Left lobe of liver (tissue), 2 donors: ENCODE data around the gene MDM4. TPM values are rescaled to one million over a fixed set of nuclear protein-coding genes. Genes with fewer than 3 reads are reported as not detected.
"Not testable (repeated sequence)": the region's sequence is repeated elsewhere in the genome, so short reads cannot be mapped to it uniquely, and the experiment has no call there.

Experiments
- ATAC-seq: fragments of 200-7000 bp; cut with Tn5 transposase; one replicate; pipeline ENCODE4 v1.9.1; 2020; ENCODE audit warnings: mild to moderate bottlenecking, moderate library complexity
- DNase-seq: peaks from one replicate; pipeline ENCODE4 v3.0.0-alpha.2; 2020; ENCODE audit warnings: low spot score
- total RNA-seq: library from RNA; stranded (reverse); gene quantifications from one replicate; pipeline ENCODE4 v1.2.1, GENCODE V29; 2021
- donor health status: DM: no; HTN: no; CAD: no; lungs with moderate emphysema.
- donor health status: DM: no; HTN: yes; CAD: no.

Gene MDM4
- total RNA-seq, 1 donor from 2014 or later, result 27.4 TPM

GRCh38 chr1:204513117-204513716, 3.0 kb upstream of the MDM4 start:
- DNase-seq (no peak), ATAC-seq (no peak)

DNA sequence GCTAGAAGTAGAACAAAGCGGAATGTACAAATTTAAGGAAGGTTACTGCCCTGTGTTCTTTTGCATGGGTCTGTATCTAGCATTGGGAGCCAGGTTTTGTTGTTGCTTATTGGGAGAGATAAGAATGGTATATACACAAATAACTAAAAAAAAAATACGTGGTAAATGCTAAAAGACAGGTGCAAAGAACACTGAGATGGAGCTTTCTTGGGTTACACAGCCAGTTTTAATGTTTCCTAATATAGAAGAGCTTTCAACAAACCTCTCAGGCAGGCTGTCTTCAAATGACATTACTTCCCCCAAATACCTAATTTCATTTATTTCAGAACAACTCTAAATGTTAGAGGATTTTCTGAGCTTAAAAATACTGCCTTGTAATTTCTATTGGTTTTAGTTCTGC, 1.4 kb upstream of the MDM4 start:
- DNase-seq, result no peak
- ATAC-seq, result no peak

GRCh38 chr1:204517382-204517781, 1.2 kb downstream of the MDM4 start:
- not testable (repeated sequence) for DNase-seq, ATAC-seq

DNA sequence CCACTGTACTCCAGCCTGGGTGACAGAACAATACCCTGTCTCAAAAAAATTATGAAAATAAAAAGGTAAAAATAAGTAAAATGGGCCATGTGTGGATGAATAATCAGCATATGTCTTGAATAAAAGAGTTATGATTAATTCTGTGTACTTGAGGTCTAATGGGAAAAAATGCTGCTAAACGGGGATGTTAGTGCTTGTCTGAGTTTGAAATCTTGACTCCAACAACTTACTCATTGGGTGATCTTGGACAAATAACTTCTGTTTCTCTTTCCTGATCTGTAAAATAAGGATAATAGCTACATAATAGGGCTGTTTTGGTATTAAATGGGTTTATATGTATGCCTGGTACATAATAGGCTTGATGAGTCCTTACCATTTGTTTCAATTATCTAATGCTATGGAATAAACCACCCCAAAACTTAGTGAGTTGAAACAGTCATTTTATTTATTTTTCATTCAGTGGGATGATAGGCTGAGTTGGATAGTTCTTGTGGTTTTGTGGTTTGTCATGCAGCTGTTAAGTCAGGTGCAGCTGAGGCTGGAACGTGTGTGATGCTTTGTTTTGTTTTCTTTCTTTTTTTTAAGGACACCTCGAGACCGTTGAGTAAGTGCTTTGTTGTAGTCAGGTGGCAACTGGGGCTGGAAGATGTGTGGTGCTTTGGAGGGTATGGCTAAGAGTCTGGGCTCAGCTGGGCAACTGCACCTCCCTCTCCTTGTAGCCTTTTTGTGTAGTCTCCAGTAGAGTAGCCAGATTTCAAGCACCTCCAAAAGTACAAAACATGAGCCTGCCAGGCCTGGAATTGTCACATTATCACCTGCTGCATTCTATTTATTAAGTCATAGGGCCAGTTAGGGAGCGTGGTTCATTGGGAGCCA, 4.9 kb downstream of the MDM4 start:
- DNase-seq (no peak), ATAC-seq (no peak)

DNA sequence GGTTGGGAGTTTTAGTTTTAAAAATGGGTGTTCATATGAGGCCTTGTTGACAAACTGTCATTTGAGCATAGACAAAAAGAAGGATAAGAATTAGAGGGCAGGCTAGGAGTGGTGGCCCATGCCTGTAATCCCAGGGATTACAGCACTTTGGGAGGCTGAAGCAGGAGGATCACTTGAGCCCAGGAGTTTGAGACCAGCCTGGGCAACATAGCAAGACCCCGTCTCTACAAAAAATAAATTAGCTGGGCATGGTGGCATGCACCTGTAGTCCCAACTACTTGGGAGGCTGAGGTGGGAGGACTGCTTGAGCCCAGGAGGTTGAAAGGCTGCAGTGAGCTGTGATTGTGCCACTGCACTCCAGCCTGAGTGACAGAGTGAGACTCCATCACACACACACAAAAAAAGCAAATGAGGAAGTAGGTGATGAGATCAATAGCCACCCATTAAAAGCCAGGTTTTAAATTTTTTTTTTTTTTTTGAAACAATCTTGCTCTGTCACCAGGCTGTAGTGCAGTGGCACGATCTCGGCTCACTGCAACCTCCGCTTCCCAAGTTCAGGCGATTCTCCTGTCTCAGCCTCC, 5.8 kb downstream of the MDM4 start:
- DNase-seq, ATAC-seq: not testable (repeated sequence)

DNA sequence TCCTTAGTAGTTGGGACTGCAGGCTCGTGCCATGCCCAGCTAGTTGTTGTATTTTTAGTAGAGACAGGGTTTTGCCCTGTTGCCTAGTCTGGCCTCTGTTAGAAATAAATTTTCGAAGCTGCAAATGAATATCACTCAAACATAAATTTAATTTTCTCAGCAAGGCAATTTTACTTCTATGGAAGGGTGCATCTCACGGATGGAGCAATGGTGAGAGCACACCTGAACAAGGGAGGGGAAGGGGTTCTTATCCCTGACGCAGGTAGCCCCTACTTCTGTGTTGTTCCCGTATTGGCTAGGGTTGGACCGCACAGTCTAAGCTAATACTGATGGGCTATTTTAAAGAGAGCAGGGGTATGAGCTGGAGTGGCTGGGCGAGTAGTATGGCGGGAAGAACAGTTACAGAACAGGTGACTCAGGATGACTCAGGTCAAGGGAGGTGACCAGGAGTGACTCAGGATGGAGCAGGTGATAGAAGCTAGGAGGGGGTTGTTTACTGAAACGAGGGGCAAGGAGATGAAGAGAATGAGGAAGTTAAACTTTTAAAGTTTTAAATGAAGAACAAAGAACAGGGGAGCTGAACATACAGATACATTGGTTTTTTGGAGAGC, 7.5 kb downstream of the MDM4 start:
- no peak for ATAC-seq
- no peak for DNase-seq

DNA sequence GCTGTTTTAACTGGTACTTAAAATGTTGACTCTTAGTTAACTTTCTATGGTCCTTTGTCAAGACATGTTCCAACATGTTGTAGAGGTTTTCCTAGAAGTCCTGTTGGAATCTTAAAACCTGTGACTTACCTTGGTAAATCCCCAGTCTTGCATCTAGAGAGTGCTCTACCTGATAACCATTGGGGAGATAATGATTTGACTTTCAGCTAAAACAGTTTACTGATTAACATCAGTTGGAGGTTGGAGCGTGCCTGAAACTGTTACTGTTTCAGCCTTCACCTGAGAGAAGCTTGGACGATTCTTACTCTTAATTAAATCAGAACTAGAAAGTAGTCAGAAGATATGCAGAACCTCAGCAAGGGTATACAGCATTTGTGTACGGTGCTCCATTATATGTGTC, 8.8 kb downstream of the MDM4 start:
- ATAC-seq (no peak), DNase-seq (no peak)

DNA sequence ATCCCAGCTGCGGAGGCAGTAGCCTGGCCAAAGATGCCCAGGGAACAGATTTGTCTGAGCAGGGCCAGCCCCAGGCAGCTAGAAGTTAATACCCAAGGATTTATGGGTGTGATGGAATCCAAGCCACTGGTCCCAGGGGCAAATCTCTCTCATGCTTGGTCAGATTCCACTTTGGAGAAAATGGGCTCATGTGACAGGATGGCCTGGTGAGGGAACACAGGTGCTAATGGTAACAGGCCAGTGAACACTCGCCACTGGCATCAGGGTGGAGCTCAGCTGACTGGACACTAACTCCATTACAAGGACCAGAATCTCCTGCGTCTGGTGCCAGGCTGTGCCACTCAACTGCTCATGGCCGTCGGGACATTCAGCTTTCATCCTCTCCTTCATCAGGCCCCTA, 12.0 kb downstream of the MDM4 start:
- DNase-seq (no peak), ATAC-seq (no peak)

- DNase-seq (no peak), ATAC-seq (no peak)
These were observed 12.5 kb downstream of the MDM4 start for GRCh38 chr1:204528677-204529076.

DNA sequence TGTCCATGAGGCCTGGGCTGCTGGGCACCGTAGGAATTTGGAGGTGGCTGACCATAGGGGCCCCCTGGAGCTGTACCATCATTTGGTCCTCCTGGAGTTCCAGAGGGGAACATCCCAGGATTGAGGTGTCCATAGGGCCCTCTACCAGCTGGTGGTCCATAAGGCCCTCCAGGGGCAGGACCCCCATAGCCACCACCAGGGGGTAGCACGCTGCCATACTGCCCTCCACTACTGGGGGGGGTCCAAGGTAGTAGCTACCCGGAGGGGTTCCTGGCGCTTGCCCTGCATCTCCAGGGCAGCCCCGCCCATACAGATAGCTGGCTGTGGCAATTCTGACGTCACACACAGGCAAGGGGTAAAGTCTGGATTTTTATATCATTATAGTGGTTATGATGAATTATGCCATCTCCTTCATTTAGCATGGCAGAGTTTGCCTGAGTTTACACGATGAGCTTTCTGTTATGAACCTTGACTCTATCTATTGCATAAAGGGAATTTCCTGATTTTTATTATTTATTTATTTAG, 13.2 kb downstream of the MDM4 start:
- no peak for ATAC-seq
- DNase-seq, result no peak

GRCh38 chr1:204530932-204531331, 14.7 kb downstream of the MDM4 start:
- DNase-seq (no peak), ATAC-seq (no peak)

DNA sequence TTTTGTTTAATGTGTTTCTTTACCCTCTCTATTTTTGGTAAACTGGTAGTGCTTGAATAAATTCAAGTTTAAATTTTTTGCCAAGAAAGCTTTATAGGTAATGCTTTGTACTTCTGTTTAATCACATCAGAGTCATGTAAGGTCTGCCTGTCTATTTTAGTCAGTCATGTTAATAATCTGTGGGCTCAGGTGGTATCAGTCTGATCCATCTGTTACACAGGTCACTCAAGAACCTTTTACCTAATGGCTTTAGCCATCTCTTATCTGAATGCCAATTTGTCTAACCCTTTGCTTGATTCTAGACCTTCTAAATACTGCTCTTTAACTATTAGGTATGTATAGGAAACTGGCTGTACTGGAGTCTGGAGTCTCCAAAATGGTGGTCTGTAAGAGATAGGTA, 16.6 kb downstream of the MDM4 start:
- DNase-seq, result no peak
- ATAC-seq, result no peak

GRCh38 chr1:204541626-204542025, 25.4 kb downstream of the MDM4 start:
- ATAC-seq, result no peak

GRCh38 chr1:204544321-204544720, 28.1 kb downstream of the MDM4 start:
- ATAC-seq (no peak), DNase-seq (no peak)

More at GRCh38 chr1:204541626-204542025, 25.4 kb downstream of the MDM4 start:
- DNase-seq, result no peak

GRCh38 chr1:204545202-204545601, 29.0 kb downstream of the MDM4 start:
- DNase-seq (no peak), ATAC-seq (no peak)

GRCh38 chr1:204545881-204546280, 29.7 kb downstream of the MDM4 start:
- no peak for ATAC-seq
- DNase-seq, result no peak

DNA sequence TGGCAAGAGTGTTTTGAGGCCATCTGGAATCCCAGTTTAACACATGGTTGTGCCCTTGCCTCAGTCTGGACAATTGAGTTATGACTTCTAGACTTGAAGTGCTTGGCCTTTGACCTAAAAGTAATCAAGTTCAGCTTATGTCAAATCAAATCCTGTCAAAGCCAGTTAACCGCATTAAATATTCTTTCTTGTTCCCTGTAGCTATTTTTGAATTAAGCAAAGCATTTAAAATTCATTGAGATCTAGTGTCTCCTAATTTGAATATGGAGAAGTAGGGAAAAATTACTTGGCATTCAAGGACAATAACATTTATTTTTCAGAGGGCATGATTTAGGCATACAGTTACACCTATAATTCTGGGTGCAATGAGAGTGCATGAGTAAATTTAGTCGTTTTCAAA, 32.1 kb downstream of the MDM4 start:
- ATAC-seq (no peak), DNase-seq (no peak)

GRCh38 chr1:204549313-204549712, 33.1 kb downstream of the MDM4 start:
- DNase-seq (no peak), ATAC-seq (no peak)

- DNase-seq, result no peak
- no peak for ATAC-seq
These were observed 34.7 kb downstream of the MDM4 start for GRCh38 chr1:204550926-204551325.

DNA sequence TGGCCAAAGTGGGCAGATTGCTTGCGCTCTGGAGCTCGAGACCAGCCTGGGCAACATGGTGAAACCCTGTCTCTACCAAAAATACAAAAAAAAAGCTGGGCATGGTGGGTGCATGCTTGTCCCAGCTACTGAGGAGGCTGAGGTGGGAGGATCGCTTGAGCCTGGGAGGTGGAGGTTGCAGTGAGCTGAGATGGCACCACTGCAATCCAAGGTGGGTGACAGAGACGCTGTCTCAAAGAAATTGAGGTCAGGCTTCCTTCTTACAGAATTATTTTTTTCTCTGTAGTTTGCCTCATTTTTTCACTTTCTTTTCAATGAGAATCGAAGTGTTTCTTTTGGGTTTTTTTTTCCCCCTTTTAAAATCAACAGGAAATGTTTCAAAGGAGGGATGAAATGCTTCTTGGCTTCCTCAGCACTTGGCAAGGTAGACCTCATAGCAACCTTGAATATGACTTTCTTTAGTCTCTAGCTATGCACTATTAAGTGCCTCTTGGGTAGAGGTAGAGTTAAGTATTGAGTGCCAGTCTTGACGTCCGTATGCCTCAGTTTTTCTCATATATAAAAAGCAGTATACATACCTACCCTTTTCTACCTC, 40.3 kb downstream of the MDM4 start:
- ATAC-seq (no peak), DNase-seq (no peak)

DNA sequence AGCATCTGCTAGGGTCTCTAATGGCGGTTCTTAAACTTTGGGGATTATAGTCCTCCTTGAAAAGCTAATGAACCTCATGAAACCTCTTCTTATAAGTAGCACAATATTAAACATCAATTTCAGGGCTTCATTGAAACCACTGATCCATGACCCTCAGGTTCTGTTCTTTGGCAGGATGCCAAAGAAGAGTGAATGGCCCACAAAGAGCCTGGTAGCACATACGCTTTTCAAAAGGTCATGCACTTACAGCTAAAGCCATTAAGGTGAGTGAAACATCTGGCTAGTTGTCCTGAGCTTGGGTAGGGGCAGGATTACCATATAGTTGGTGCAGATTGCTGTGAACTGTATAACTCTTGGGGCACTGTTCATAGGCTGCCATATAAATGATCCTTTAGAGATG, 42.3 kb downstream of the MDM4 start:
- no peak for ATAC-seq
- no peak for DNase-seq
